Articular chondrocyte of knee joint (primary cell): ENCODE data around the gene GPR4. TPM values are rescaled to one million over a fixed set of nuclear protein-coding genes. Genes with fewer than 3 reads are reported as not detected.

Experiments
- small RNA-seq: library from RNA; depleted of rRNA; stranded (forward); fragments of <200 nt; gene quantifications from one replicate; pipeline ENCODE3, GENCODE V24; 2012
- total RNA-seq: library from RNA; depleted of rRNA; stranded (reverse); fragments of >200 nt; gene quantifications from 2 replicates; pipeline ENCODE4 v1.2.3, GENCODE V29; 2012

GPR4 gene
- total RNA-seq = under 0.01 TPM in 1 of 2 replicates, not detected in the other

DNA sequence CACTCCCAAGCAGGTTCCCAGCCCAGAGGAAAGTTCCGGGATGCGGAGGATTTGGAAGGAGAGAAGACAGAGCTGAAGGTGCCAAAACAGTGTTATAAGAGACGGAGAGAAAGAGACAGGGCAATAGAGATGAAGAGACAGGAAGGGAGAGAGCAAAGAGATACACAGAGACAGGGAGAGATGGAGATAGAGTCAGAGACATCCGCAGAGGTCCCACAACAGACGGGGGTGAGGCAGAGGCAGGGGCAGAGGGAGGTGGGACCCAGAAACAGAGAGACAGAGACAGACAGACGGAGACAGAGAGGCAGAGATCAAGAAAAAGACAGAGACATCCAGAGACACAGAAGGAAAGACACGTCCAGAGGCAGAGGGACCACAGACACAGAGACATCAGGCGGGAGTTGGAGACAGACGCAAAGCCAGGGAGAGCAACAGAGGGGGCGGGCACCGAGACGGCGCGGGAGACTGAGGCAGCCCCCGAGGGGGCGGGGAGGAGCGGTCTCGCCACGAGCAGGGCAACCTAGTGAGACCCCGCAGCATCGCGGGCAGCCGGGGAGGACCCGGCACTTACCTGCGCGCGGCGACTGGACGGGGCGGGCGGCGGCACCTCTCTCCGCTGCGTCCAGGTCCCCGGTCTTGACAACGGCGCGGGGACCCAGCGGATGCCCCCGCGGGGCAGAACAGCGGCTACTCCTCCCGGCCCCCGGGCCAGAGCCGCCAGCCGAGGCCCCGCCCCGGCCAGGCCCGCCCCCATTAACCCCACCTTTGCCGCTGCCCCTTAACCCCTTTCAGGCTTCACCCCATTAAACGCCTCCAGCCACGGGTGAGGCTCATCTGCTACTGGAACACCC is at the start of gene GPR4:
Gene GPR4, minus strand, starts transcription at position 689 of the 851 bp plus-strand sequence. CDS start 10,346 bp downstream, outside the sequence.

DNA sequence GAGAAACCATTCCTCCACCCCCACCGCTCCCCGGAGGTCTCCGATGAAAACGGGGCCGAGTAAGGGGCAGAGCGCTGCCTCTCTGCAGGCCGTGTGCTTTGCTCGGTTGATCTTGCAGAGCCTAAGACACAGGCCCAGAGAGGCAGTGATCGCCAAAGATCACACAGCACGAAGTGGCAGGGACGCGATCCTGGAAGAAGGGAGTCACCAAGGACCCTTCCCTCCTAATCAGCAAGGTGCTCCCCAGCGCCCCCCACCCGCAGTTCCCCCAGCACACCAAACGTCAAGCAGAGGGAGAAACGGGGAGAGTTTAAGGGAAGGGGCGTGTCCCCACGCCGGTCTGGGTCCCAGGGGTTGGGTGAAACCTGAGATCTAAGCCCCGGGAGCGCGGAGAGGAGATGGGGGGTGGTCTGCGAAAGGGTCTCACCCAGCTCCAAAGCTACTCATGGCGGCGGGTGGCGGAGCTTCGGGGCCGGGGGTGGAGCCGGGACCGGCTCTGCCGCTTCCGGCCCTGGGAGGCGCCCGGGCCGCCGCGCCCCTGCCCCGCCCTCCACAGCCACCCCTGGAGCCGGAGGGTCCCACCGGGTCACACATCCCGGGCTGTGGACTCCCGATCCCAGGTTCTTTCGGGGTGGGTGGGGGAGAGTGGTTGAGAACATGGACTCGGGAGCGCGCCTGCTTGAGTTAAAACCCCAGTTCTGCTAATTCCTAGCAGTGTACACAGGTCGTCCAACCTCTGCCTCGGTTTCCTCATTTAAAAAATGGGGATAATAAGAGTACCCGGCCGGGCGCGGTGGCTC is 37.1 kb upstream of the GPR4 start, which contains the start of gene EML2:
Gene EML2, minus strand, starts transcription at position 468 of the 800 bp plus-strand sequence. Its CDS starts 21 bp downstream, at position 447.

DNA sequence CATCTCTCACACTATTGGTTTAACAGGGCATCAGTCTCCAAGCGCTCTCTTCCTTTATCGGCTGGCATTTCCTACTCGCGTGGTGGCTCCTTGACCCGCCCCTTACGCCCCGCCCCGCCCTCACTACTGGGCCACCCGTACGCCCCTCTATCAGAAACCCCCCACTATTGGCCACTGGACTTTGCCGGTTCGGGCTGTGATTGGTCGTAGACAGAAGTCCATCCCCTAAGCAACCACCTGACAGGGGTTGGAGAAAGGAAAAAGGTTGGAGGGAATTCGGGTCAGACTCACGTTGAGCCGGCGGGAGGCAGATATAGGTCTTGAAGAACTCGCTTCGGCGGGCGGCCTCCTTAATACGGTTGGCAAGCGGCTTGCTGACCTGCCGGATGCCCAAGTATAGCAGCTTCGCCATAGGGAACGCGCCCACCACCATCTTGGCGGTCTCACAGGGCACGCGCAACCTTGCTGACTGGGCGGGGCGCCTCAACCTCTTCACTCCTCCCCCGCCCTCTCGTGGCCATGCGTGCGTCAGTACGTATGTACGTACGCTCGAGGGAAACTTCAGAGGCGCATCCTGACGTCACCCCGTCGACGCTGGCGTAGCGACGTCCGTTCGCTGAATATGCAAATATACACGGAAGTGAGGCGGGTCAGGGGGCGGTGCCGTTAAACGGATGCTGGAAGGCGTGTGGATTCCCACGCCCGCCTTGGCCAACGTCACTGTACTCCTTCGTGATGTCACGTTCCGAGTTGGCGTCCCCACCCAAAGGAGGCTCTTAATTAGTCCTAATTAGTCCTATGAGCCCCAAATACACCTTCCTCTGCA is 17.5 kb downstream of the GPR4 start, which contains the start of gene OPA3:
Gene OPA3, minus strand, starts transcription at position 471 of the 826 bp plus-strand sequence. Its CDS starts 38 bp downstream, at position 433.

Small RNA genes lying within 50 kb of the gene (small RNA-seq; reads per million reads assigned to genes)
- gene RN7SL836P = not detected

Other genes with a start within 250 kb of the GPR4 start
- gene ERCC2, start 231.6 kb downstream of the GPR4 start, total RNA-seq = 29.7 and 32.8 TPM in 2 replicates
- gene PPP1R13L, start 197.1 kb downstream of the GPR4 start, total RNA-seq = 8.0 and 12.3 TPM in 2 replicates
- gene POLR1G, start 195.6 kb downstream of the GPR4 start, total RNA-seq = 4.2 and 4.6 TPM in 2 replicates
- 72.3 and 77.5 TPM in 2 replicates for gene ERCC1, start 178.3 kb downstream of the GPR4 start, total RNA-seq
- gene FOSB, start 134.2 kb downstream of the GPR4 start, total RNA-seq = 0.39 and 26.6 TPM in 2 replicates
- 5.0 and 6.1 TPM in 2 replicates for gene RTN2, start 105.2 kb downstream of the GPR4 start, total RNA-seq
- gene PPM1N, start 103.8 kb downstream of the GPR4 start, total RNA-seq = 0.43 and 0.52 TPM in 2 replicates
- gene VASP, start 94.7 kb downstream of the GPR4 start, total RNA-seq = 44.5 and 48.2 TPM in 2 replicates
- gene OPA3, start 17.4 kb downstream of the GPR4 start, total RNA-seq = 6.3 and 7.5 TPM in 2 replicates
- 12.7 and 19.8 TPM in 2 replicates for gene EML2, start 37.2 kb upstream of the GPR4 start, total RNA-seq
- gene GIPR, start 66.0 kb upstream of the GPR4 start, total RNA-seq = 1.3 and 1.4 TPM in 2 replicates
- gene SNRPD2, start 89.7 kb upstream of the GPR4 start, total RNA-seq = 206 and 232 TPM in 2 replicates
- 11.9 and 13.3 TPM in 2 replicates for gene QPCTL, start 90.5 kb upstream of the GPR4 start, total RNA-seq
- 5.5 and 5.6 TPM in 2 replicates for gene FBXO46, start 128.7 kb upstream of the GPR4 start, total RNA-seq
- not detected in 2 replicates for gene MEIOSIN, start 131.2 kb upstream of the GPR4 start, total RNA-seq
- 7.9 and 8.0 TPM in 2 replicates for gene SIX5, start 167.0 kb upstream of the GPR4 start, total RNA-seq
- 28.2 and 37.0 TPM in 2 replicates for gene DMPK, start 180.3 kb upstream of the GPR4 start, total RNA-seq
- 27.3 and 39.2 TPM in 2 replicates for gene DMWD, start 190.6 kb upstream of the GPR4 start, total RNA-seq
- 0.11 and 0.13 TPM in 2 replicates for gene RSPH6A, start 213.1 kb upstream of the GPR4 start, total RNA-seq